Renal pelvis (tissue), 4 donors: ENCODE measurements around the gene SHISA6. TPM values are rescaled to one million over a fixed set of nuclear protein-coding genes. Genes with fewer than 3 reads are reported as not detected.
A peak's percentile ranks its signal among the peaks of the same experiment; 100 is the strongest.
"Not testable (repeated sequence)": the region's sequence is repeated elsewhere in the genome, so short reads cannot be mapped to it uniquely, and the experiment has no call there.

ENCODE experiments used
- DNase-seq: peaks from one replicate; pipeline ENCODE4 v3.0.0-alpha.2; 2013
- polyA plus RNA-seq, 3 donors: library from polyadenylated mRNA; unstranded; fragments of 120-200 nt; gene quantifications; one replicate each; pipeline ENCODE4 v1.2.1, GENCODE V29; 2013; ENCODE audit not compliant: insufficient read length in 3 of 3

Gene SHISA6
- polyA plus RNA-seq, 3 donors, result 1.7 to 2.0 (median 1.9) TPM

- DNase-seq, result no peak
These were observed 61.6 kb downstream of the SHISA6 start for GRCh38 chr17:11302401-11303186.

DNA sequence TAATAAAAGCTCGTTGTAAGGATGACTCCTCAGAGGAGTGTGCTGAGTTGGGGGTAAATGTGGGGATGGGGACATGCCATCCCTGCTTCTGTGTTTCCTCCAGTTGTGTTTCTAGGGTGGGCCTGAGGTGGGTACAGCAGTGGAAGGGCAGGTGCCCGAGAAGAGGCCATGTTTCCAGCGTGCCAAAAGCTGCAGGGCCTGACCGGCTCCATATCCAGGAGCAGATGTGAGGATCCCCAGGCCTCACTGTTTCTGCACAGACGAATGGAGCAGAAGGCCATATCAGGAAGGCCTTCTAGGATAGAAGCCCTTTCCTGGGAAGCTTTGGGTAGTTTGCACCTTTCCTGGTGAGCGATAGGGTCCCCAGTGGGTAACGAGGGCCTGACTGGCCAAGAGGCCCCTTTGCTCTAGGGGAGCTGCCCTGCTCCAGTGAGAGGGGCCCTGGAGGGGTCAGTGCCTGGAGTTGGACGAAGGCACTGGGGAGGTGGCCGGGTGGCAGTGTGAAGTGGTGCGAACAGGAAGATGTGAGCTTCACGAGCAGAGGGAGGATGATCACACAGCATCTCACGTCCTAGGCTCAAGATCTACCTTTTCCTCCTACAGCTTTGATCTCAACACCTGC, 62.9 kb downstream of the SHISA6 start:
- no peak for DNase-seq

DNA sequence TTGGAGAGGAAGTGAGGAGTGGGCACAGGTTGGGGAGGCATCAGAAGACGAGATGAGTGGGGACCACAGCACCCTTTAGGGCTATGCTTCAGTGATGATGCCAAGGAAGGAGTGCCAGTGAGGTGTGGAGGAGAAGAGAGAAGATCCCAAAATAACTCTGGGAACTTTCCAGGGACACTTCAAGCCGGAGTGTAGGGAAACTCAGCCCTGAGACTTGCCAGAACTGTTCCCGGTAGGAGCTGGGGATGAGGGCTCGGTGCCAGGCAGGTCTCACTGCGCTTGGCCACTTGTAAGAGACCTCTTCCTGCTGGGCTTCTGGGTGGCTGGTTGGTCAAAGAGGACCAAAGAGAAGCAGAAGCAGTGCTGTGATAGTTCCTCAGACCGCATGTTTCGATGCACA, 63.6 kb downstream of the SHISA6 start:
- no peak for DNase-seq

DNA sequence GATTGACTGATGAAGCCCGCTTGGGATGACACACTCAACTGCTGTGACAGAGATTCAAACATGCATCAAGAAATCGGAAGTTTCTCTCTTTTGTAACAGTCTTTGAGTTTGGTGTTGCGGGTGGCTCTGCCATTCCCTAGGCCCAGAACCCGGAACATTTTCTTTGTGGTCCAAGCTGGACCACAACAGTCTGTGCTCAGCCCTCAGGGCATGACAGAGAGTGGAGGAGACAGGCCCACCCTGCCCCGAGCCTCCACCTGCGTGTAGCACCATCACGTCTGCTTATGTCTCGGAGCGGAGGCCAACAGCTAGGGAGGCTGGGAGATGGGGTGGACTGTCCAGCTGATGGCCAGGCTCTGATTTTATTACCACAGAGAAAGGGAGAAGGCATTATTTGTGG, 64.5 kb downstream of the SHISA6 start:
- no peak for DNase-seq

DNA sequence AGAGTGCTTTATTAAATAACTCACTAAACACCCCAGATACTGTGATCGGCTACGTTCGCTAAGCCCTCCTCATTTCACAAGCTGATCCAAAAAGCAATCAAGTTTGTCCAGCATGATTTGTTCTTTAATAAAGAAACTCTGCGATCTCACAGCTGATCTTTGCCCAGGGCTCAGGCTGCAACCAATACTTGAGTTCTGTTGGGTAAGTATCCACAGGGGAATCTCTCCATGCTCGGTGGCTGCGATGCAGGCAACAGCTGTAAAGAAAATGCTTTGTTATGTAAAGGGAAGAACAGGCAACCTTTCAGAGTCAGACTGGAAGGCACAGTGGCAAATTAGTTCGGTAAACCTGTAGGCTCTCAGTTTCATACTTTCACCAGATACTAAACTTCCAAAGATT, 67.5 kb downstream of the SHISA6 start:
- DNase-seq, result no peak

DNA sequence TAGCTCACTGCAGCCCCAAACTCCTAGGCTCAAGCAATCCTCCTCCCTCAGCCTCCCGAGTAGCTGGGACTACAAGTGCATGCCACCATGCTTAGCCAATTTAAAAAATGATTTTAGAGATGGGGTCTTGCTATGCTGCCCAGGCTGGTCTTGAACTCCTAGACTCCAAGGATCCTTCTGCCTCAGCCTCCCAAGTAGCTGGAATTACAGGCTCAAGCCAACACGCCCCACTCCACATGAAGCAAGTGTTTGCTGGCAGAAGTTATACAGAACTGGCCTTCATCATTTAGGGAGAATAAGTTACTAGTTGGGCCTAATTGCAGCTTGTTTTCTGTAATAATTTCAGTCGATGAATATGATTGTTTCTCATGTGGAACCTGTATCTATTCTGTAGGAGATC, 68.0 kb downstream of the SHISA6 start:
- no peak for DNase-seq

DNA sequence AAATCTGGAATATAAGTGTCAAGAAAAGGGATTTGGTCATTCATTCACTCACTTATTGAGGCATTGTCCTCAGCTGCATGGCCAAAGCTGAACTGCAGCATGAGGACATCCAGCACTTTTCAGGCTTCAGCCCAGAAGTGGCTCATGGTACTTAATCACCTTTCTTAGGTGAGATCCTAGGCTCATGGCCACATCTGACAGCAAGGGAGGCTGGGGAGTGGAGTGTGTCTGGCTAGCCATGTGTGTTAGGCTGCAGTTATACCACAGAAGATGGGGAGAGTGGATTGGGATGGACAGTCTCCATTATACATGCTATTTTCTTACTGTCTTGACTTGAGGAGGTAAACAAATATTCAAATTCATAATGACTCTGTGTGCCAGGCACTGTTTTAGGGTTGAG, 68.8 kb downstream of the SHISA6 start:
- no peak for DNase-seq

DNA sequence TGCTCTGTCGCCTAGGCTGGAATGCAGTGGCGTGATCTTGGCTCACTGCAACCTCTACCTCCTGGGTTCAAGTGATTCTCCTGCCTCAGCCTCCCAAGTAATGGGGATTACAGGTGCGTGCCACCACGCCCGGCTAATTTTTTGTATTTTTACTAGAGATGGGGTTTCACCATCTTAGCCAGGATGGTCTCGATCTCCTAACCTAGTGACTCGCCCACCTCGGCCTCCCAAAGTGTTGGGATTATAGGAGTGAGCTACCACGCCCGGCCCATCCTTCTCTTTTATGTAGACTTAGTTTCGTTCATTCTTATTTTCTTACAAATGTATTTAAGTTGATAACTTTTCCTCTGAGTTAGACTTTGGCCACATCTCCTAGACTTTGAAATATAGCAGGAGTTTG, 75.4 kb downstream of the SHISA6 start:
- not testable (repeated sequence) for DNase-seq

DNA sequence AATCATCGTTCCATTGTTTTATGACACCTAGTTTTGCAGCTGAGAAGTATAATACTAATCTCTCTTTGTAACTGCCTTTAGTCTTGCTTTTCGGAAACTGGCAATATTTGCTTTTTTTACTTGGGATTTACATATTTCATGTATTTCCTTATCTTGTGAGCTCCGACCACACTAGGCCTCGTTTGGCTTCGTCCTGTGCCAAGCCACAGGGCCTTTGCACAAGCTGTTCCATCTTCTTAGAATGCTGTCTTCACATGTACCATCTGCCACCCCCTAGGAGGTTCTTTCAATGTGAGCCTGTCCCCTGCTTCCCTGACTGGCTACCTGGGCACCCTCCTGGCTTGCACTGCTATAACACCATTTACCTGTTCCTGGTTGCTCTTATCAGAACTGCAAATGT, 77.2 kb downstream of the SHISA6 start:
- no peak for DNase-seq

DNA sequence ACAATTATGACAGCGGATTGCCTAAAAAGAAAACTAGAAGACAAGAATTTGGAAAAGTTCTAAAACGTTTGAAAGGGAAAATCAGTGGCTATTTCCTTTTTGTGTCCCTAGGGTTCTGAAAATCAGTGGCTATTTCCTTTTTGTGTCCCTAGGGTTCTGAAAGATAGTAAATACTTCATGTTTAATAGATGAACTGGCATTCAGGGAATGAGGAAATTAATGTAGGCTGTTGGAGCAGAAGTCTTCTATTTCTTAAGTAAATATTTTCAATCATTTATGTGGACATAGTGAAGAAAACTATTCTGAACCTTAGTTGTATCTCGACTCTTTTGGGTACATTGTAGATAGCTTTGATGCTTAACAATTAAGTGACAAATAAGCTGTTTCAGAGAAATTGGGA, 78.9 kb downstream of the SHISA6 start:
- no peak for DNase-seq

- DNase-seq, result no peak
These were observed 83.0 kb downstream of the SHISA6 start for GRCh38 chr17:11324021-11324420.

DNA sequence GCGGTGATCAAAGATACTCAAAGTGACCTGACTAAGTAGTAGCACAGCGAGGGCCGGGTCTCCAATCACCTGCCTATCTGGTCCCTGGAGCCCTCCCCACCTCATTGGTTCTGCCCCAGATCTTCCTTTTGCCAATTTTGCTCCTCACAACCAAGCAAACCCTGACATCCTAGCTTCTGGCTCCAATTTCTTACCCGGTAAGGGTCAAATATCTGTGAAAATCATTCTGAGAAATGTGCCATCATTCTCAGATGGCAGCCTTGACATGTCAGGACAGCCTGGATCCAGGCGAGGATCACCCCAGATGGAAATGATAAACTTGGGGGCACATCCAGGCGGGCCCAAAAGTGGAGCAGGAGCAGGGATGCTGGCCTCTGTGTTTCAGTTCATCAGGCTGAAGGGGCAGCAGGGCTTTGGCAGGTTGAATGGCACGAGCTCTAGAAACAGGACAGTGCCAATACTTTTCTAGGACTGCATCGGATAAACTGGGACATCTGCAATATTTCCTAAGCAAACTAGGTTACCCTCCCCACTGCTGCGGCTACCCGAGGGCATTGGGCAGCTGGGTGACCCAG, 83.9 kb downstream of the SHISA6 start:
- DNase-seq, result no peak

- no peak for DNase-seq
These were observed 85.5 kb downstream of the SHISA6 start for GRCh38 chr17:11326492-11326891.

- no peak for DNase-seq
These were observed 87.8 kb downstream of the SHISA6 start for GRCh38 chr17:11328770-11329169.

DNA sequence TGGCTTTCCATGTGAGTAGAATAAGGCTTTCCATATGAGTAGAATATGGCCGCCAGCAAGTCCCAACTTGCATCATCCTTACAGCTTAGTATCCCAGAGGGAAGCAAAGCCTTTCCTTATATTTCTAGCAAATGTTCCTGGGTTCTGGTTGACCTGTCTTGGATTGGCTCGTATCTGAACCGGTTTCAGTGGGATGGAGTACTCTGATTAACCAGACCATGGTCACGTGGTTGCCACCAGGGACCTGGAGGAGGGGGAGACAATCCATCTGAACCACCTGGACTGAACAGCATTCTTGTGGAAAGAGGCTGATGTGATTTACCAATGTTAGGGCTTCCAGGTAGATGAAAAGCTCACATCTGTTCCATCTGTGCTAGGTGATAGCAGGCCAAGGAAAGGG, 89.0 kb downstream of the SHISA6 start:
- no peak for DNase-seq

- peak; percentile 38 for DNase-seq
These were observed 89.8 kb downstream of the SHISA6 start for GRCh38 chr17:11330826-11331225.

GRCh38 chr17:11331547-11332513, 90.8 kb downstream of the SHISA6 start:
- no peak for DNase-seq

GRCh38 chr17:11332706-11333105, 91.7 kb downstream of the SHISA6 start:
- DNase-seq, result no peak

DNA sequence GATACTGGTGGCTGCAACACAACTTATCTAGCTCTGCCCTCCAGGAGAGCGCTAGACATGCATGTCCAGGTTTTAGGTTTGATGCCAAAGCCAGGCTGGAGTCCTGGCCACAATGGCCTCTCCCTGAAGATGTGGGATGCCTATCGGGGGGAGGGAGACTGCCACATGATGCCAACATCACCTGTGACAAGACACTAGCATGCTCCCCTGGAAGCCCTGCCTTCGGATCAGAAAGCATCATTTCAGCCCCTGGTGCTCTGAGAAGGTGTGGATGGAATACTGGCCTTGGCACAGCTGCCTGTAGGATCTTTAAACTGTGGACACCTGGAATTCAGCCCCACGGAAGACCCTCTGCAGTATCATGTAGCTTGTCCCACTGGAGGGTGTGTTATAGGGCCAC, 93.5 kb downstream of the SHISA6 start:
- no peak for DNase-seq

GRCh38 chr17:11336290-11336689, 95.3 kb downstream of the SHISA6 start:
- no peak for DNase-seq

GRCh38 chr17:11340803-11341202, 99.8 kb downstream of the SHISA6 start:
- no peak for DNase-seq

GRCh38 chr17:11342138-11342537, 101.1 kb downstream of the SHISA6 start:
- no peak for DNase-seq
